ENCODE data around the gene CDC16.
"Not testable (repeated sequence)": the region's sequence is repeated elsewhere in the genome, so short reads cannot be mapped to it uniquely, and the experiment has no call there.

CDC16 gene

DNA sequence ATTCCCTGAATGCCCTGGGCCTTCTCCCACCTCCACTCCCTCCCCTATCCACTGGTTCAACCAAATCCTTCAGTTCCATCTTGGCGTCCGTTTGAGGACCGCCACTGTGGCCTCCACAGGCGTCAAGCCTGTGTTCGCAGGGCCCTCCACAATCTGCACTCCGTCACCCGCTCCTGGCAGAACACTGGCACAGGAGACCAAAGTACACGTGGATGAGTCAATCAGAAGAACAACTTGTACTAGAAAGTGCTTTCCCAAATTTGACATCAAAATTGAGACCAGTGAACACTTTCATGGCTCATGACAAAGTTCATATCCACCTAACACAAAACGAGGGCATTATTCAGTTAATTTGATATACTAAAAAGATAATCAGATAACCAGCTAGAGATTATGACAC is 6.5 kb upstream of the CDC16 start:
- no peak for DNase-seq

DNA sequence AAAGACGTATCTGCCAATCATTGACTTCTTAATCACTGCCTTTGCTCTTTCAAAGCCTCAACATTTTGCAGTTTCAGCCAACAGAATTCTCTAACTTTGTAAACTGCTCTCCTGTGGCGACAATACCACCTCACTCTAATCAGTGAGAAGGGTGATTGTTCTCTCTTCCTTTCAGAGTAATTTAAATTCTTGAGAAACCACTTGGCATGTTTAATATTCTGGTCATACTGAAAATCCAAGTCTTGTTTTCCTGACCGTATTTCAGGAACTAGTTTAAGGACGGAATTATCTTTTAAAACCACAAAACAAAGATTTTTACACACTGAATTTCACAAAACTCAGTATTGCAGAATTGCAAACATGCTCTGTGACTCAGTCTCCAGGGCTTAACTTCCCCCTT is 5.2 kb upstream of the CDC16 start:
- no peak for DNase-seq

DNA sequence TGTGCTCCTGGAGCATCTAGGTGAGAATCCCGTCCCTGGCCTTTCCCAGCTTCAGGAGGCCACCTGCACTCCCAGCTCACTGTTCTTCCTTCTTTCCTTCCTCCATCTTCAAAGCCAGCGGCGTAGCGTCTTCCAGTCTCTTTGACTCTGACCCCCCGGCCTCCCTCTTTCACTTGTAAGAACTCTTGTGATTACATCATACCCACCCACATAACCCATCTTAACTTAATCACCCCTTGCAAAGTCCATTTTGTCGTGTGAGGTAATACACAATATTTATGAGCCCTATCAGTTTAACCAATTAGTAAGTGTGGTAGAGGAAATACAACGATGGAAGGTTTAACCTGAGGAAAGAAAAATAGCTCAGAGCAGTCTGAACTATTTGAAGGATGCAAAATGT is 4.6 kb upstream of the CDC16 start:
- DNase-seq, result no peak

DNA sequence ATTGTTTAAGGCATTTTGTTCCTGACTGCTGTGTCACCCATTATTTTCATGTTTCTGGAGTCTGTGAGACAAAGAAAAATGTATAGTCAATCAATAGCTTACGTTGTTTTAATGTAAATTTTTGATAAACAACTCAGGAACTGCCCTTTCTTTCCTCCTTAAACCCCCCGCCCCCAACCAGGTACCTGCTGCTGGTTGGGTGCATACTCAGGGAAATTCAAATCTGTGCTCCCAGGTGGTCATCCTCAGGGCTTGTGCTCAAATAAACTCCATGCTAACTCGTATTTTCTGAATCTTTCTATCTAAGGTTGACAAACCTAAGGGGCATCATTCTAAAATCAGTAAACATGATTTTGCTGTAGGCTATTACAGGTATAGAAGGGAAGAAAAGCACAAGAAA is 4.1 kb upstream of the CDC16 start:
- no peak for DNase-seq

DNA sequence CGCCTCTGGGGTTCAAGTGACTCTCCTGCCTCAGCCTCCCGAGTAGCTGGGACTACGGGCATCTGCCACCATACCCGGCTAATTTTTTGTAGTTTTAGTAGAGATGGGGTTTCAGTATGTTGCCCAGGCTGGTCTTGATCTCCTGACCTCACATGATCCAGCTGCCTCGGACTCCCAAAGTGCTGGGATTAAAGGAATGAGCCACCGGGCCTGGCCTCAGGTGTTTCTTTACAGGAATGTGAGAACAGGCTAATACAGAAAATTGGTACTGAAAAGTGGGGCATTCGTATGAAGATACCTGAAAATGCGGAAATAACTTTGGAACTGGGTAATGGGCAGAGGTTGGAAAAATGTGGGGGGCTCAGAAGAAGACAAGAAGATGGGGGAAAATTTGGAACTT is 2.8 kb upstream of the CDC16 start:
- DNase-seq, result no peak

DNA sequence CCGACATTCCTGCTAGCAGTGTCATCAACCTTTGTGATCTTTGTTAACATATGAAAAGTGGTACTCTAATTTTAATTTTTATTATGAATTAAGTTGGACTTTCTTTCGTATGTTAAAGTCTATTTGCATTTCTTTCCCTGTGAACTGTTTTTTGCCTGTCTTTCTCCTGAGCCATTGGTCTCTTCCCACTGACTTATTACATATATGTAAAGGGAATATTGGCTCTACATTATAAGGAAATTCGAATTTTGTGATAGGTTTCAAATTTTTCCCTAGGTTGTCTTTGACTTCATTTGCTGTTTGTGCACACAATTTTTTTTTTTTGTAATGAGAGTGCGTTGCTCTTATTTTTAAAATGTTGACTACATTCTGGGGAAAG is 442 bp upstream of the CDC16 start:
- no peak for DNase-seq

DNA sequence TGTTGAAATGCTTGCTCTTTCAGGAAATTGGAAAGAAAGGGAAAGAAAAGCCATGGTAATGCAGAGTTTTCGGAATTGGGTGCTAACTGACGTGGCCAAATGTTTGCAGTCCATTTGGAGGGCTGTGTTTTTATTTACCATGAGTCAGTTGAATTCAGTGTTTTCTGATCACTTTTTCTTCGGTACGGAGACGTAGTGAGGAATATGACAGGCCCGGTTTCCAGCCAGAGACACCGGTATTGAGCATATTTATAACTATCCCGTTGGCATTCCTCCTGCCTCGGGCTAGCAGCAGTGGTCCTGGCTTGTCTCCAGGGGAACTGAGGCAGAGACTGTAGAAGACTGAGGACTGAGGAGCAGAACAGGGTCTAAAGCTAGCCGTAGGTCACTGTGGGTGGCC is 1.0 kb downstream of the CDC16 start:
- no peak for DNase-seq

DNA sequence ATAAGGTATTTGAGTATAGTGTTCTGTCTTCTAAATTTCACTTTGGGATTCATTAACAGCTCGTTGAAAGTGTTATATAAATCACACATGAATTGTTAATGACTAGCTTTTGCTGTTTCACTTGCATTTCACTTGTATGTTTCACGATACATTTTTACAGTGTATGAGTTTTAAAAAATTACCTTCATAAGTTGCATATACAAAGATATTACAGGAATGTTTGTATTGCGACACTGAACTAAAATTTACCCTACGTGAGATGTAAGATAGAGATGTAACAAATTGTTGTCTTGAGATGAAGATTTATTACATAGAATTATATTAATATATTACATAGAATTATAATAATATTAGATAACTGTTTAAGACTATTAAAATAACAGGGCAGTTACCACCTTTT is 1.5 kb downstream of the CDC16 start:
- no peak for DNase-seq

DNA sequence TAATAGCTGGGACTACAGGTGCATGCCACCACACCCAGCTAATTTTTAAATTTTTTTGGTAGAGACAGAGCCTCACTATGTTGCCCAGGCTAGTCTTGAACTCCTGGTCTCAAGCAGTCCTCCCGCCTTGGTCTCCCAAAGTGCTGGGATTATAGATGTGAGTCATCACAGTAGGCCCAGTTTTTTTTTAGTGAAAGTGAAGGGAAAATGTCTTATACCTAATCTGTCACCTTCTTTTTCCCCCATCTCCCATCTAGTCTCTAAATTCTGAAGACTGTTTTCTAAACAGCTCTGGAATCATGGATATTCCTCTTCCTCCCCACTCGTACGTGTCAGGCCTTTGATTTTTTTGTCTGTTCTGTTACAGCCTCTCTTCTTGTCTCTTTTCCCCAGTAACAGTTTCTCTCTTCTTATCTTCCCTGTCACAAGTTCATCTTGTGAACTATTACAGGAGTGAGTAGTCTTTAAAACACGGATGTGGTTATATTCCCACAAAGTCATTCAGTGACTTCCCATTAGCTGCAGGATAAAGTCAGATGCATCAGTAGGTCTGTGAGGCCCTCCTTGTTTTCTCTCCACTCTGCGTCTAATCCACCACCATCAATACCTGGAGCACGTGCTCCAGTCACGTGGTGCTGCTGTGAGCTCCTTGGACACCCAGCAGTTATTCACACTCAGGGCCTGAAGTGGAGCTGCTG is 2.9 kb downstream of the CDC16 start:
- no peak for DNase-seq

DNA sequence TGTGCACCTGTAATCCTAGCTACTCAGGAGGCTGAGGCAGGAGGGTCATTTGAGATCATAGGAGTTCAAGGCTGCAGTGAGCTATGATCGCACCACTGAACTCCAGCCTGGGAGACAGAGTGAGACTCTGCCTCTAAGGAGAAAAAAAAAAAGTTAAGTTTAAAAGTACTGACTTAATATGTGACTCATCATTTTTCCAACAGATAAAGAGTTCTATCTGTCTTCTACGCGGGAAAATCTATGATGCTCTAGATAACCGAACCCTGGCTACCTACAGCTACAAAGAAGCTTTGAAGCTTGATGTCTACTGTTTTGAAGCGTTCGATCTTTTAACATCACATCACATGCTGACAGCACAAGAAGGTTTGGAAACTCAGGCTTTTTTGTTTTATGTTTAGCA is 7.2 kb downstream of the CDC16 start:
- DNase-seq, result no peak

DNA sequence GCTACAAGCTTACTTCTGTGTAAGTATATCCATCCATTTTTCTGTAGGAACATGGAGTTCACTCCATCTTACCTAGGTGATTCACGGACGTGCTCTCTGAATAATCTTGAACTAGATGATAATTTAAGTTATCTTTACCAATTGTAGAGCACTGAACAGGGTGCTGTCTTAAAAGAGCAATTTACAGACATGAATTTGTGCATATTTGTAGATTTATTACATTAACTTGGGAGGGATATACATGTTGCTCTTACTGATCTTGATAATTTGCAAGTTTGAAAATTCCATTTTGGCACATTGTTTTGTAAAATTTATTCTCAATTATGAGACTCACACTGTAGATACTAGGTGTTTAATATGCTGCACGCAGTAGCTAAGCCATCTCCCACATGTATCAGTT is 9.3 kb downstream of the CDC16 start:
- no peak for DNase-seq

DNA sequence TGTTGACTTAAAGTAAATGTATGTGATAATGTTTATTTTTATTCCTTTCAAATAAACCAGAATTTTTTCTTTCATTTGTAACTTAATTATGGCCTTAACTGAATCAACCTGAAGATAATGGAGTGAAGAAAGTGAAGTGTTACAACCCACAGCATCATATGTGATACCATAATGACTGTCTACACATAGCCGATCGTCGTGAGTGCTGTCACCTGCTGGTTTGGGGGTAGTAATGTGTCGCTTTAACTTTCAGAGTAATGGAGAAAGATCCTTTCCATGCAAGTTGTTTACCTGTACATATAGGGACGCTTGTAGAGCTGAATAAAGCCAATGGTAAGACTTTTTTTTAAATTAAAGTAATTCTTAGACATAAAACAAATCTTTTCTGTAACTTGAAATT is 9.9 kb downstream of the CDC16 start:
- no peak for DNase-seq

DNA sequence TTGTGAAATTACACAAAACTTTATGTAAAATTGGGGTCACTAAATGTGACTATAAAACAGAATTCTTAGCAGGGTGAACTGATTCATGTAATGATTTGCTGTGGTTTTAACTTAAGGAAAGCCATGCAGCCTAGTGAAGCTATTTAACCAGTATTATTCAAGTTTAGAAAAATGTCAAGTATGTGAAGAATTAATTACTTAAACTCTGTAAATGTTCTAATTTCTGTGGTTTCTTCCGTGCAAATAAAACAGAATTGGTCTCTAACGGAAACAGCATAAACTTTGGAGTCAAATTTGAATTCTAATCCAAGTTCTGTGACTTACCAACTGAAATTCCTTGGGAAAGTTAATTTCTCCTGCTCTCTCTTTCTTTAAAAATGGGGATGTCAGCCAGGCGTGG is 13.3 kb downstream of the CDC16 start:
- DNase-seq, result no peak

DNA sequence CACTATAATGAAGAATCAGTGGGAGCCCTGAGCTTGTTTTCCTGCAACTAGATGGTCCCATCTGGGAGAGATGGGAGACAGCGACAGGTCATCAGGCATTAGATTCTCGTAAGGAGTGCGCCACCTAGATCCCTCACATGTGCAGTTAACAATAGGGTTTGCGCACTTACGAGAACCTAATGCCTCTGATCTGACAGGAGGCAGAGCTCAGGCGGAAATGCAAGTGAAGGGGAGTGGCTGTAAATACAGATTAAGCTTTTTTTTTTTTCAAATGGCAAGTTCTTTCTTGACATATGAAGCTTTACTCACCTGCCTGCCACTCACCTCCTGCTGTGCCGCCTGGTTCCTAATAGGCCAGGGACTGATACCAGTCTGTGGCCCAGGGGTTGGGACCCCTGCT is 14.4 kb downstream of the CDC16 start:
- DNase-seq, result no peak

DNA sequence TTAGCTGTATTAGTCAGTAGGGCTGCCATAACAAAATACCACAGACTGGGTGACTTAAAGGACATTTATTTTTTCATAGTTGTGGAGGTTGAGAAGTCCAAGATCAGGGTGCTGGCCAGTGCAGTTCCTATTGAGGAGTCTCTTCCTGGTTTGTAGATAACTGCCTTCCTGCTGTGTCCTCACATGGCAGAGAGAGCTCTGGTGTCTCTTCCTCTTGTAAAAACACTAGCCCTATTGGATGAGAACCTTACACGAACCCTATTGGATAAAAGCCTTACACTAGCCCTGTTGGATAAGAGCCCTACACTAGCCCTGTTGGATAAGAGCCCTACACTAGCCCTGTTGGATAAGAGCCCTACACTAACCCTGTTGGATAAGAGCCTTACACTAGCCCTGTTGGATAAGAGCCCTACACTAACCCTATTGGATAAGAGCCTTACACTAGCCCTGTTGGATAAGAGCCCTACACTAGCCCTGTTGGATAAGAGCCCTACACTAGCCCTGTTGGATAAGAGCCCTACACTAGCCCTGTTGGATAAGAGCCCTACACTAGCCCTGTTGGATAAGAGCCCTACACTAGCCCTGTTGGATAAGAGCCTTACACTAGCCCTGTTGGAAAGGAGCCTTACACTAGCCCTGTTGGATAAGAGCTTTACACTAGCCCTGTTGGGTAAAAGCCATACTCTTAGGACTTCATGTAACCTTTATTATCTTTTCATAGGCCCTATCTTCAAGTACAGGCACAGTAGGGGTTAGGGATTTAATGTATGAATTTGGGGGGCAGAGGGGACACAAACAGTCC is 17.1 kb downstream of the CDC16 start:
- DNase-seq, result not testable (repeated sequence)

DNA sequence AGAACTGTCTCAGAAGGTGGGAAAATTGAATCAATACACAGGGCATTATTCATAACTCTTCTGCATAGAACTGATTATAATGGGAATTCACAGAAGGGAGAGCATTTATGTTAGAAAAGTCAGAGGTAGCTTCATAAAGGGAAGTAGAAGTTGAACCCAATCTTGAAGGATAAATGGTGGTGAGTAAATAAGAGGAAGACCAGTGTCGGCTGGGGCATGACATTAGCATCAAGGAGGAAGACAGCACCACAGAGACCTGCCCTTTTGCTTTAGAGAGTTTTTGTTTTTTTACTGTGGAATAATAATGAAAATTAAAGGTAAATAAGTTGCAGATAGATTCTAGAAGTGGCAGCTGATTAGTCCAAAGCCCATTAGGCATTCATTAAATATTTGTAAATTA is 21.9 kb downstream of the CDC16 start:
- no peak for DNase-seq

DNA sequence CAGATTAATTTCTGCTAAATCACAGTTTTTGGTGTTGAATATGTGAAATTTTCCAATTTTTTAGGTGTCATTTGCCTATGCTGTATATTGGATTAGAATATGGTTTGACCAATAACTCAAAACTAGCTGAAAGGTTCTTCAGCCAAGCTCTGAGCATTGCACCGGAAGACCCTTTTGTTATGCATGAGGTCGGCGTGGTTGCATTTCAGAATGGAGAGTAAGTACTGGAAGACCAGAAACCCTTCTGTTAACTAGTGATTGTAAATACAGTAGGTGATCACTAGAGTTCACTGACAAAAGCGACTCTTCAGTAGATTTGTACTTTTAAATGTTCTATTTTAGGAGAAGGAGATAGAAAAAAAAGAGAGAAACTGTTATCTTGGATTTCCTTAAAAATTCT is 22.3 kb downstream of the CDC16 start:
- no peak for DNase-seq

DNA sequence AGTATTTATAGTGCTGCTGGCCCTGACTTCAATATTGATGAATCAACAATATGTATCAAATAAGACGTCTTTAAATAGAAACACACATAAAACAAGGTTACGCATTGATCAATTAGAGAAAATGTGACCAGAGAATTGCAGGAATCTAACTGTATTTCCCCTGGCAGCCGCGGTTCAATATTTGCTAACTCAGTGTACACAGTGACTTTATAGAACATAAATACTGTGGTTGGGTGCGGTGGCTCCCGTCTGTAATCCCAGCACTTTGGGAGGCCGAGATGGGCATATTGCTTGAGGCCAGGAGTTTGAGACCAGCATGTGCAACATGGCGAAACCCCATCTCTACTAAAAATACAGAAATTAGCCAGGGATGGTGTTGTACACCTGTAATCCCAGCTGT is 23.9 kb downstream of the CDC16 start:
- DNase-seq, result no peak

DNA sequence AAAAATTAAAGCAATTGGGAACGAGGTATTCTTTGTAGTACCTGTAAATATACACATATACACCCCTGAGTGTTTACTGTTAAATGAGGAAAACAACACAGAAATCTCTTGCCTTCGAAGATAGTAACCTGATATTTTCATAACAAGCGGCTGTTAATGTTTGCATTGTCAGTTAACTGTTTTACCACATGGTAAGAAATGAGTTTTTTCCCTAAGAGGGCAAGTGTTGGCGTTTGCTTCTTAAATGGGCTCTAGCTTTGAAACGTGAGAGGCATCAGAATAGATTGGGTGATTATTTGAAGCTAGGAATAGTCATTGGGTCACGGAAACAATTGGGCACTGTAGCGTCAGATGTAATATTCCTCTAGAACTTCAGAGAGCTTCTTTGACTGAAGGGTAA is 24.7 kb downstream of the CDC16 start:
- no peak for DNase-seq

DNA sequence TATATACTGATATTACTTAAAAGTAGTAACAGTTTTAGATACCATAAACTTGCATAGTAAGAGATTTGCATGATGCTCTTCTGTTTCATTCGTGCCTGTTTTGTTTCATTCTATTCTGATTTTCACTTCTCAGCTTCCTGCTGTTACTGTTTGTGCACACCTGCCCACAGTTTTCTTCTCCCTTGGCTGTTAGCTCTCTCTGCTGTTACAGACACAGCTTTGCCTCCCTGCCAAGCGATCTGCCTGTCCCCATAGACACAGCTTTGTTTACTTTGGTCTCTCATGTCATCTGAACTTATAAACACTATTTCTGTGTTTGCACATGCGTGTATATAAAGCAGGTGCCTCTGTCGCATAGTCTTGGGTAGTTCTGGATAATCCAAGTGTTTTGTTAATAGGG is 25.3 kb downstream of the CDC16 start:
- no peak for DNase-seq

DNA sequence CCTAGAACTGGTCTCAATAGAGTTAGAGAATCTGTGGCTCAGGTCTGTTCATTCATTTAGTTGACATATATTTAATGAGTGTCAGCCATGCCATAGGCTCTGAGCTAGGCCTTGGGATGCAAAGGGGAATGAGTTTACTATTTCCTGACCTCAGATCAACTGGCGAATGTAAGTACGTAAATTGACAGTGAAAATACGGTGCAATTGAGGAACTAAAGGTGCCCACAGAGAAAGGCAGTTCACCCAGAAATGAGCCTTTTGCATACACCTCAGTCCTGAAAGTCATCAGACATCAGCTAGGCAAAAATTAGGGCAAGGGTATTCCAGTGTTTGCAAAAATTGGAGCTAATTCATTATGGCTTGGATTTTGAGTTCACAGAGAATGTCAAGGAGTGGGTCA is 26.1 kb downstream of the CDC16 start:
- DNase-seq, result no peak

DNA sequence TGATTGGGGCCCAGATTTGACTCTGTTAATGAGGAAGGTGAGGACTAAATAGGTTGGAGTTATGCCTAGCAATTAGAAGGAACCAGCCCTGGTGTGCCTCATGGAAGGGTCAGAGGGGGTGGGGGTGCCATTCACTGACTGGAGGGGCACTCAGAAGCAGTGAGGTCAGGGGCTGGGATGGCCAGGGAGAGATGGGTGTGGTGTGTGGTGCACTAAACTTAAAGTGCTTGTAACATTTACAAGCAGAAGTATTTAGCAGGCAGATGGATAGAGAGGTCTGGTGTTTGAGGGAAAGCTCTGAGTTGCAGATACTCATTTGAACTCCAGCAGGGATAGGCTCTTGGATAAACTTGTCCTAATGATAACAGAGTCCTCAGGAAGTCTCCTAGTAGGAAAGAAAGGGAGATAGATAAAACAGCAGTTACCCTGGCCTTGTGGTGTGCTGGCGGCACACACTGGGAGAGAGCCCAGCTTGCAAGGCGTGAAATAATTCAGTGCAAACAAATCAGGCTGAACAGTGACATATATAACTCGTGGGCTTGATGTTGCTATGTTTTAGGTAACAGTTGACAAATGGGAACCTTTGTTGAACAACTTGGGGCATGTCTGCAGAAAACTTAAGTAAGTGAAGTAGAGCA is 26.8 kb downstream of the CDC16 start:
- DNase-seq, result no peak

DNA sequence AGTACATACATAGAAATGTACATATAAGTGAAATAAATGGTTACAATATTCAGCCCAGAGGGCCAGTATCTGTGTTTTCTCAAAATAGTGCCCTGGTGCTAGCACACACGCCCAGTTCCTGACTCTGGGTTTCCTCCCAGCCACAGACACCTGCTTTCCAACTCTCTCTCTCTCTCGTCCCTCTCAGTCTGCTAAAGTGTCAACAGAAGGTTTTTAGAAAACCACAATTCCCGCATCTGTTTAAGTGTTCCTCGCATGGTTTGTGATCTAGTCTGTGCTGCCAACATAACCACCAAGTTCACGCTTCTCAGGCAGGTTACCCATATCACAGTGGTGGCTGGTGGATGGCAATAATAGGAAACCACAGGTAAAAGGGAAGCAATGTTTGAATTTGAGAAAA is 28.9 kb downstream of the CDC16 start:
- no peak for DNase-seq

DNA sequence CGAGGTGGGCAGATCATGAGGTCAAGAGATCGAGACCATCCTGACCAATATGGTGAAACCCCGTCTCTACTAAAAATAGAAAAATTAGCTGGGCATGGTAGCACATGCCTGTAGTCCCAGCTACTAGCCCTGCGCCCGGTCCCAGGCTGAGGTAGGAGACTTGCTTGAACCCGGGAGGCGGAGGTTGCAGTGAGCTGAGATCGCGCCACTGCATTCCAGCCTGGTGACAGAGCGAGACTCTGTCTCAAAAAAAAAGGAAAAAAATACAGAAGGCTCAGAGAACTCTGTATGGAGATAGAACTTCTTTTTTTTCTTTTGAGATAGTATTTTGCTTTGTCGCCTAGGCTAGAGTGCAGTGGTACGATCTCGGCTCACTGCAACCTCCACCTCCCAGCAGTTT is 29.6 kb downstream of the CDC16 start:
- DNase-seq, result not testable (repeated sequence)

All from amniotic stem cell (primary cell).